Large intestine (tissue), 3 donors: ENCODE measurements around the gene TEX50. TPM values are rescaled to one million over a fixed set of nuclear protein-coding genes. Genes with fewer than 3 reads are reported as not detected.
"Not testable (repeated sequence)": the region's sequence is repeated elsewhere in the genome, so short reads cannot be mapped to it uniquely, and the experiment has no call there.

Source experiments
- DNase-seq, 2 donors: peaks; one replicate each; pipeline versions ENCODE4 v3.0.0 to v3.0.0-alpha.2; 2013
- H3K27ac ChIP-seq: one replicate; pipeline ENCODE4 v1.5.1; 2013; ENCODE audit warnings: low read length
- H3K27me3 ChIP-seq: 2 replicates; pipeline ENCODE4 v1.6.1; 2013; ENCODE audit warnings: low read length; ENCODE audit not compliant: control insufficient read depth, insufficient read depth
- H3K36me3 ChIP-seq: 2 replicates; pipeline ENCODE4 v1.6.1; 2013; ENCODE audit warnings: low read length; ENCODE audit not compliant: control insufficient read depth, insufficient read depth
- H3K4me1 ChIP-seq: one replicate; pipeline ENCODE4 v1.6.1; 2013; ENCODE audit warnings: low read length; ENCODE audit not compliant: control insufficient read depth, insufficient read depth
- H3K4me3 ChIP-seq: one replicate; pipeline ENCODE4 v1.5.1; 2013; ENCODE audit warnings: low read length
- H3K9me3 ChIP-seq: one replicate; pipeline ENCODE4 v1.6.1; 2013; ENCODE audit warnings: mild to moderate bottlenecking, low read depth, low read length, moderate library complexity; ENCODE audit not compliant: control insufficient read depth
- WGBS: methylation state at CpG from one replicate; pipeline ENCODE4 v1.1.5; 2013; ENCODE audit warnings: low lambda C conversion rate; ENCODE audit not compliant: insufficient coverage; 5-methylcytosine and 5-hydroxymethylcytosine counted together
- polyA plus RNA-seq: library from polyadenylated mRNA; unstranded; fragments of 120-200 nt; gene quantifications from one replicate; pipeline ENCODE4 v1.2.1, GENCODE V29; 2013

The TEX50 gene
- polyA plus RNA-seq, 1 donor = not detected

GRCh38 chr1:173661763-173662162, 26.6 kb downstream of the TEX50 start:
- Histone ChIP-seq H3K4me3 (no peak overlapping the region), H3K27ac (no peak overlapping the region), H3K9me3 (no peaks in the 10 kb centered on the region), H3K36me3 (no peaks in the 10 kb centered on the region), H3K4me1 (no peaks in the 10 kb centered on the region), H3K27me3 (no peaks in the 10 kb centered on the region)
- WGBS = no CpG with 5 or more reads among the region's 1 CpG
- no peak for DNase-seq

GRCh38 chr1:173663159-173663558, 28.0 kb downstream of the TEX50 start:
- peaks cover under 1% of the 10 kb centered on the region for H3K27me3 ChIP-seq
- H3K36me3 ChIP-seq = no peaks in the 10 kb centered on the region
- H3K9me3 ChIP-seq = no peaks in the 10 kb centered on the region
- WGBS = no CpG with 5 or more reads among the region's 3 CpGs
- no peak overlapping the region for H3K27ac ChIP-seq
- no peak overlapping the region for H3K4me3 ChIP-seq
- no peaks in the 10 kb centered on the region for H3K4me1 ChIP-seq
- DNase-seq = no peak

- H3K9me3 ChIP-seq = peaks cover 3% of the 10 kb centered on the region
- H3K36me3 ChIP-seq = no peaks in the 10 kb centered on the region
- no peak for DNase-seq
- no peak overlapping the region for H3K4me3 ChIP-seq
- WGBS = 88% methylated on average over 1 of the region's 3 CpGs
- peaks cover 24% of the 10 kb centered on the region for H3K27me3 ChIP-seq
- no peak overlapping the region for H3K27ac ChIP-seq
- H3K4me1 ChIP-seq = no peaks in the 10 kb centered on the region
These were observed 31.5 kb downstream of the TEX50 start for GRCh38 chr1:173666646-173667045.

GRCh38 chr1:173669491-173669941, 34.4 kb downstream of the TEX50 start, which contains the start of gene ANKRD45:
Gene ANKRD45 (minus strand): TSS chr1:173669851. CDS start chr1:173659418, 10,433 bp downstream.
- Histone ChIP-seq H3K36me3 (no peaks in the 10 kb centered on the region), H3K4me1 (no peaks in the 10 kb centered on the region), H3K9me3 (peaks cover 3% of the 10 kb centered on the region), H3K27ac (no peak within 1 kb of the TSS), H3K4me3 (peak within 1 kb of the TSS; percentile 26), H3K27me3 (peaks cover 24% of the 10 kb centered on the region)
- DNase-seq = peak; percentile 12 to 35
- no CpG with 5 or more reads among the region's 33 CpGs for WGBS

GRCh38 chr1:173674496-173674895, 39.4 kb downstream of the TEX50 start:
- not testable (repeated sequence) for H3K4me3 ChIP-seq, H3K36me3 ChIP-seq, H3K4me1 ChIP-seq, H3K9me3 ChIP-seq, H3K27ac ChIP-seq, DNase-seq
- peaks cover 13% of the 10 kb centered on the region for H3K27me3 ChIP-seq
- WGBS = no CpG with 5 or more reads among the region's 2 CpGs

- H3K36me3 ChIP-seq = not testable (repeated sequence)
These were observed 45.0 kb downstream of the TEX50 start for GRCh38 chr1:173680152-173680551.

GRCh38 chr1:173682184-173682583, 47.0 kb downstream of the TEX50 start:
- no peak for DNase-seq
- Histone ChIP-seq H3K4me1 (no peaks in the 10 kb centered on the region), H3K27ac (no peak overlapping the region), H3K36me3 (no peaks in the 10 kb centered on the region), H3K9me3 (no peaks in the 10 kb centered on the region), H3K4me3 (no peak overlapping the region), H3K27me3 (peaks cover 2% of the 10 kb centered on the region)

More at GRCh38 chr1:173680152-173680551, 45.0 kb downstream of the TEX50 start:
- not testable (repeated sequence) for H3K27me3 ChIP-seq, H3K27ac ChIP-seq, H3K4me3 ChIP-seq, H3K9me3 ChIP-seq, DNase-seq, H3K4me1 ChIP-seq
- 92% methylated on average over 2 of the region's 5 CpGs for WGBS

- not testable (repeated sequence) for H3K27ac ChIP-seq, H3K36me3 ChIP-seq, DNase-seq, H3K4me1 ChIP-seq, H3K27me3 ChIP-seq, H3K4me3 ChIP-seq, H3K9me3 ChIP-seq
- 55% methylated on average over 2 of the region's 4 CpGs for WGBS
These were observed 48.7 kb downstream of the TEX50 start for GRCh38 chr1:173683838-173684237.

GRCh38 chr1:173685121-173685520, 50.0 kb downstream of the TEX50 start:
- DNase-seq, H3K4me1 ChIP-seq, H3K9me3 ChIP-seq, H3K4me3 ChIP-seq, H3K36me3 ChIP-seq, H3K27me3 ChIP-seq, H3K27ac ChIP-seq: not testable (repeated sequence)
- no CpG with 5 or more reads among the region's 3 CpGs for WGBS
